Hepatocyte (in vitro differentiated cells): ENCODE data around the gene EMCN. TPM values are rescaled to one million over a fixed set of nuclear protein-coding genes. Genes with fewer than 3 reads are reported as not detected.

Experiments
- DNase-seq: peaks from one replicate; pipeline ENCODE4 v3.0.0-alpha.2; 2016; ENCODE audit warnings: low spot score
- H2AFZ ChIP-seq: fragments of 200-600 bp; sonication (generic); 2 replicates; pipeline ENCODE4 v1.6.0; 2016; ENCODE audit warnings: antibody characterized with exemption, mild to moderate bottlenecking
- H3K27ac ChIP-seq: fragments of 200-600 bp; sonication (generic); 2 replicates; pipeline ENCODE4 v1.5.1; 2016; ENCODE audit warnings: mild to moderate bottlenecking
- H3K27me3 ChIP-seq: fragments of 200-600 bp; sonication (generic); 2 replicates; pipeline ENCODE4 v1.6.1; 2016
- H3K36me3 ChIP-seq: fragments of 200-600 bp; sonication (generic); replicated peaks from 2 replicates; pipeline ENCODE4 v1.5.1; 2016; ENCODE audit warnings: low read depth; ENCODE audit not compliant: insufficient read depth
- H3K4me1 ChIP-seq: fragments of 200-600 bp; sonication (generic); 2 replicates; pipeline ENCODE4 v1.5.1; 2016; ENCODE audit warnings: mild to moderate bottlenecking, moderate library complexity; ENCODE audit not compliant: insufficient read depth
- H3K4me2 ChIP-seq: fragments of 200-600 bp; sonication (generic); 2 replicates; pipeline ENCODE4 v1.6.0; 2016
- H3K4me3 ChIP-seq: fragments of 200-600 bp; sonication (generic); 2 replicates; pipeline ENCODE4 v1.5.1; 2016; ENCODE audit warnings: mild to moderate bottlenecking
- H3K79me2 ChIP-seq: fragments of 200-600 bp; sonication (generic); 2 replicates; pipeline ENCODE4 v1.6.0; 2017; ENCODE audit warnings: mild to moderate bottlenecking
- H3K9me2 ChIP-seq: fragments of 200-600 bp; sonication (generic); replicated peaks from 2 replicates; pipeline ENCODE4 v1.6.0; 2017; ENCODE audit warnings: mild to moderate bottlenecking; ENCODE audit not compliant: insufficient read depth
- H3K9me3 ChIP-seq: fragments of 200-600 bp; sonication (generic); 2 replicates; pipeline ENCODE4 v1.5.1; 2016; ENCODE audit warnings: low read depth, mild to moderate bottlenecking
- H4K20me1 ChIP-seq: fragments of 200-600 bp; sonication (generic); 2 replicates; pipeline ENCODE4 v1.6.0; 2016; ENCODE audit warnings: mild to moderate bottlenecking; ENCODE audit not compliant: insufficient read depth, poor library complexity, severe bottlenecking
- CTCF ChIP-seq: fragments of 200-600 bp; sonication (generic); IDR thresholded peaks from 2 replicates; pipeline ENCODE4 v1.5.1; 2016; ENCODE audit warnings: antibody characterized with exemption, mild to moderate bottlenecking; ENCODE audit not compliant: poor library complexity
- EZH2 ChIP-seq: fragments of 200-600 bp; sonication (generic); IDR thresholded peaks from 2 replicates; pipeline ENCODE4 v1.6.1; 2016; ENCODE audit warnings: antibody characterized with exemption, mild to moderate bottlenecking, borderline replicate concordance
- EZH2phosphoT487 ChIP-seq: fragments of 200-600 bp; sonication (generic); IDR thresholded peaks from one replicate; pipeline ENCODE4 v1.6.1; 2018; ENCODE audit warnings: antibody characterized with exemption, mild to moderate bottlenecking, low read depth, moderate library complexity; ENCODE audit not compliant: unreplicated experiment, severe bottlenecking
- WGBS: methylation state at CpG from one replicate; pipeline ENCODE4 v1.1.6; 2016; ENCODE audit warnings: low lambda C conversion rate; ENCODE audit errors: missing lambda C conversion rate; 5-methylcytosine and 5-hydroxymethylcytosine counted together
- polyA plus RNA-seq: library from polyadenylated mRNA; unstranded; fragments of >200 nt; fragmentation: Nextera tagmentation; extraction: Ambion mirVana; gene quantifications from 2 replicates; pipeline ENCODE4 v1.2.1, GENCODE V29; 2016
- total RNA-seq: library from RNA; depleted of rRNA; stranded (reverse); fragments of >200 nt; gene quantifications from 2 replicates; pipeline ENCODE4 v1.2.3, GENCODE V29; 2014

Gene EMCN
- total RNA-seq = 0.37 and 0.44 TPM in 2 replicates
- polyA plus RNA-seq = 0.19 and 1.6 TPM in 2 replicates

- Histone ChIP-seq H4K20me1 (no peaks in the 10 kb centered on the region), H3K27me3 (no peaks in the 10 kb centered on the region), H3K9me3 (no peaks in the 10 kb centered on the region), H3K9me2 (no peaks in the 10 kb centered on the region), H3K36me3 (no peaks in the 10 kb centered on the region), H3K27ac (no peak within 1 kb of the TSS), H2AFZ (no peak within 1 kb of the TSS), H3K4me3 (no peak within 1 kb of the TSS), H3K79me2 (no peaks in the 10 kb centered on the region), H3K4me2 (no peak within 1 kb of the TSS), H3K4me1 (no peaks in the 10 kb centered on the region)
- 59% methylated on average over 3 of the region's 3 CpGs for WGBS
- TF ChIP-seq EZH2phosphoT487 (no peak), EZH2 (no peak), CTCF (no peak)
- DNase-seq = no peak
Measured at GRCh38 chr4:100517864-100518341, at the start of gene EMCN. EMCN (minus strand) TSS chr4:100518022; CDS start chr4:100517914, 108 bp downstream.

GRCh38 chr4:100566396-100566795, 48.6 kb upstream of the EMCN start:
- 86% methylated on average over 3 of the region's 3 CpGs for WGBS
- TF ChIP-seq EZH2phosphoT487 = no peak
- TF ChIP-seq EZH2 = no peak
- TF ChIP-seq CTCF = no peak

GRCh38 chr4:100557306-100557705, 39.5 kb upstream of the EMCN start:
- DNase-seq = no peak
- H3K27ac ChIP-seq = no peak overlapping the region
- no peaks in the 10 kb centered on the region for H3K4me1 ChIP-seq
- WGBS = 90% methylated on average over 2 of the region's 2 CpGs
- no peak overlapping the region for H3K4me3 ChIP-seq
- H4K20me1 ChIP-seq = no peaks in the 10 kb centered on the region
- H3K27me3 ChIP-seq = no peaks in the 10 kb centered on the region
- no peak overlapping the region for H3K4me2 ChIP-seq
- H2AFZ ChIP-seq = no peak overlapping the region
- no peaks in the 10 kb centered on the region for H3K9me2 ChIP-seq
- TF ChIP-seq EZH2 (no peak), EZH2phosphoT487 (no peak), CTCF (no peak)
- H3K9me3 ChIP-seq = no peaks in the 10 kb centered on the region
- H3K36me3 ChIP-seq = no peaks in the 10 kb centered on the region
- H3K79me2 ChIP-seq = no peaks in the 10 kb centered on the region

More at GRCh38 chr4:100566396-100566795, 48.6 kb upstream of the EMCN start:
- H3K9me3 ChIP-seq = no peaks in the 10 kb centered on the region
- H3K36me3 ChIP-seq = no peaks in the 10 kb centered on the region
- no peaks in the 10 kb centered on the region for H4K20me1 ChIP-seq
- no peaks in the 10 kb centered on the region for H3K4me1 ChIP-seq
- DNase-seq = no peak
- no peak overlapping the region for H3K27ac ChIP-seq
- no peaks in the 10 kb centered on the region for H3K27me3 ChIP-seq
- H3K4me2 ChIP-seq = no peak overlapping the region
- H3K79me2 ChIP-seq = no peaks in the 10 kb centered on the region
- no peaks in the 10 kb centered on the region for H3K9me2 ChIP-seq
- H3K4me3 ChIP-seq = no peak overlapping the region
- H2AFZ ChIP-seq = no peak overlapping the region
